Smooth muscle cell (in vitro differentiated cells): Measurements from ENCODE around the gene VPS13A. TPM values are rescaled to one million over a fixed set of nuclear protein-coding genes. Genes with fewer than 3 reads are reported as not detected.

Experiments used
- DNase-seq: peaks from one replicate; lab custom pipeline; 2025; ENCODE audit not compliant: unreplicated experiment; lab: John Stamatoyannopoulos, UW
- H2AFZ ChIP-seq: fragments of 200-600 bp; sonication (generic); 2 replicates; pipeline ENCODE4 v1.6.0; 2016; ENCODE audit warnings: antibody characterized with exemption, low read depth, mild to moderate bottlenecking
- H3F3A ChIP-seq: fragments of 200-600 bp; sonication (generic); 2 replicates; pipeline ENCODE4 v1.6.0; 2017; ENCODE audit warnings: antibody characterized with exemption, low read depth
- H3K27ac ChIP-seq: fragments of 200-600 bp; sonication (generic); 2 replicates; pipeline ENCODE4 v1.5.1; 2016; ENCODE audit warnings: low read depth, mild to moderate bottlenecking
- H3K27me3 ChIP-seq: fragments of 200-600 bp; sonication (generic); 2 replicates; pipeline ENCODE4 v1.6.1; 2016; ENCODE audit warnings: low read depth, mild to moderate bottlenecking
- H3K36me3 ChIP-seq: fragments of 200-600 bp; sonication (generic); 2 replicates; pipeline ENCODE4 v1.5.1; 2016; ENCODE audit warnings: low read depth
- H3K4me1 ChIP-seq: fragments of 200-600 bp; sonication (generic); 2 replicates; pipeline ENCODE4 v1.5.1; 2016; ENCODE audit warnings: low read depth
- H3K4me2 ChIP-seq: fragments of 200-600 bp; sonication (generic); 2 replicates; pipeline ENCODE4 v1.6.0; 2016; ENCODE audit warnings: mild to moderate bottlenecking
- H3K4me3 ChIP-seq: fragments of 200-600 bp; sonication (generic); 2 replicates; pipeline ENCODE4 v1.5.1; 2016; ENCODE audit warnings: mild to moderate bottlenecking
- H3K79me2 ChIP-seq: fragments of 200-600 bp; sonication (generic); 2 replicates; pipeline ENCODE4 v1.6.0; 2016; ENCODE audit warnings: low read depth, mild to moderate bottlenecking
- H3K9ac ChIP-seq: fragments of 200-600 bp; sonication (generic); 2 replicates; pipeline ENCODE4 v1.6.0; 2016; ENCODE audit warnings: low read depth
- H3K9me3 ChIP-seq: fragments of 200-600 bp; sonication (generic); replicated peaks from 2 replicates; pipeline ENCODE4 v1.5.1; 2016; ENCODE audit warnings: low read depth
- H4K20me1 ChIP-seq: fragments of 200-600 bp; sonication (generic); 2 replicates; pipeline ENCODE4 v1.6.0; 2016; ENCODE audit warnings: low read depth
- WGBS: methylation state at CpG from one replicate; pipeline ENCODE4 v1.1.7; 2016; ENCODE audit warnings: low lambda C conversion rate; 5-methylcytosine and 5-hydroxymethylcytosine counted together
- polyA plus RNA-seq: library from polyadenylated mRNA; unstranded; fragments of >200 nt; fragmentation: Nextera tagmentation; extraction: Ambion mirVana; gene quantifications from 2 replicates; pipeline ENCODE4 v1.2.1, GENCODE V29; 2016
- total RNA-seq: library from RNA; depleted of rRNA; stranded (reverse); fragments of >200 nt; gene quantifications from 2 replicates; pipeline ENCODE4 v1.2.3, GENCODE V29; 2014
- TF ChIP-seq, protein P1 (sequence below): fragments of 200-600 bp; sonication (generic); IDR thresholded peaks from 2 replicates; pipeline ENCODE4 v1.5.1; 2017; ENCODE audit warnings: borderline replicate concordance, mild to moderate bottlenecking, antibody characterized with exemption; ENCODE audit not compliant: insufficient read depth, poor library complexity, severe bottlenecking

VPS13A gene
- total and polyA plus RNA-seq, 2 experiments from 2014 or later, result 1.6 to 17.0 TPM

DNA sequence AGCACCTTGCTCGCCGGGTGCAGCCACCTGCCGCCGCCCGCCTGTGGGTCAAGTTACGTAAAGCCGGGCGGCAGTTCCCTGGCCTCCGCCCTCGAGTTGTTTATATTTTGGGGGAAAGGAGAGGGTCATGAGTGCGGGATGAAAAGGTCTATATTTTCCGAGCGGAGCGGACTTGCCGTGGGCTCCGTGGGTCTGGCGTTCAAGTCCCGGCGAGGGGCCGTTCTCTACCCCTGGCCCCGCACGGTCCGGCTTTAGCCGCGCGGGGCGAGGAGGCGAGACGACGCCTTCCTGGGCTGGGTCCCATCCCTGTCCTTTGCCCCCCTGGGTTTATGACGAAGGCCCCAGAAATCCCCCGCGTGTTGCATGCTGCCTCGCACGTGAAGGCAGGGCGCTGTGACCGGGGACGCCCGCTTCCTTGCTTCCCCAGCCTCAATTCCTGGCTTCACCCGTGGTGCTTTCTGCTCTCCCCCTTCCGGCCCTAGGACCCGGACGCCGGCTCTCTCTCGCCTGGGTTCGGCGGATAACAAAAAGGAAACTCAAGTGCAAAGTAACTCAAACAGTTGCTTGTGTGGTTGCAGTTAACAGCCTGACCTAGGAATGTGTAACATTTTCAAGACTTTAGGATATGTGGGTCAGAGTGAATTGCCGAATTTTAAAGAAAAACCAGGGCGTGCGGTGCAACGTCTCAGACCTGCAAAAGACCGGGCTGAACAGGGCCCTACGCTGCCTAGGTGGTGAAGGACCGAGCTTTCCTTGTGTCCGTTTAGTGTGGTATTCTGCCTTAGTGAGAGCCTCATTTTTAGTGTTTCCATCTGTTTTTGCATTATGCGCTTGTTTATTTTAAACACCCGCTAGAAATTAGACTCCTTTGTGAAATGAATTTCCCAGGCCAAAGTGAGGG, 810 bp downstream of the VPS13A start:
- H2AFZ ChIP-seq, result peak overlapping the region; percentile 97
- 2% methylated on average over 57 of the region's 57 CpGs for WGBS
- no peaks in the 10 kb centered on the region for H3K27me3 ChIP-seq
- peaks cover 9% of the 10 kb centered on the region for H3F3A ChIP-seq
- peak overlapping the region; percentile 99 for H3K4me2 ChIP-seq
- H3K9ac ChIP-seq, result peak overlapping the region; percentile 52
- TF ChIP-seq, protein P1, sequence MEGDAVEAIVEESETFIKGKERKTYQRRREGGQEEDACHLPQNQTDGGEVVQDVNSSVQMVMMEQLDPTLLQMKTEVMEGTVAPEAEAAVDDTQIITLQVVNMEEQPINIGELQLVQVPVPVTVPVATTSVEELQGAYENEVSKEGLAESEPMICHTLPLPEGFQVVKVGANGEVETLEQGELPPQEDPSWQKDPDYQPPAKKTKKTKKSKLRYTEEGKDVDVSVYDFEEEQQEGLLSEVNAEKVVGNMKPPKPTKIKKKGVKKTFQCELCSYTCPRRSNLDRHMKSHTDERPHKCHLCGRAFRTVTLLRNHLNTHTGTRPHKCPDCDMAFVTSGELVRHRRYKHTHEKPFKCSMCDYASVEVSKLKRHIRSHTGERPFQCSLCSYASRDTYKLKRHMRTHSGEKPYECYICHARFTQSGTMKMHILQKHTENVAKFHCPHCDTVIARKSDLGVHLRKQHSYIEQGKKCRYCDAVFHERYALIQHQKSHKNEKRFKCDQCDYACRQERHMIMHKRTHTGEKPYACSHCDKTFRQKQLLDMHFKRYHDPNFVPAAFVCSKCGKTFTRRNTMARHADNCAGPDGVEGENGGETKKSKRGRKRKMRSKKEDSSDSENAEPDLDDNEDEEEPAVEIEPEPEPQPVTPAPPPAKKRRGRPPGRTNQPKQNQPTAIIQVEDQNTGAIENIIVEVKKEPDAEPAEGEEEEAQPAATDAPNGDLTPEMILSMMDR, result no peak
- DNase-seq, result no peak
- H3K9me3 ChIP-seq, result no peaks in the 10 kb centered on the region
- H3K27ac ChIP-seq, result peak overlapping the region; percentile 40
- no peaks in the 10 kb centered on the region for H4K20me1 ChIP-seq
- H3K4me3 ChIP-seq, result peak overlapping the region; percentile 94
- peaks cover 9% of the 10 kb centered on the region for H3K4me1 ChIP-seq
- no peaks in the 10 kb centered on the region for H3K36me3 ChIP-seq
- H3K79me2 ChIP-seq, result peaks cover 22% of the 10 kb centered on the region

DNA sequence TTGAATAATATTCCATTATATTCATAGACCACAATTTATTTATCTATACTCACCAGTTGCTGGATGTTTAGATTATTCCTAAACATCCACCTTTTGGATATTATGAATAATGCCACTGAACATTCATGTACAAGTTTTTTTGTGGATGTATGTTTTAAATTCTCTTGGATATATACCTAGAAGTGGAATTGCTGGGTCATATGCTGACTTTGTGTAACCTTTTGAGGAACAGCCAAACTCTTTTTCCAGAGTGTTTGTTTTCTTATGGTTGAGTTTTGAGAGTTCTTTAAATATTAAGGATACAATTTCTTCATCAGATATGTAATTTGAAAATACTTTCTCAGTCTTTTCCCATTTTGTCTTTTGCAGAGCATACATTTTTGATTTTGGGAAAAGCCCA, 2.7 kb downstream of the VPS13A start:
- no peak for DNase-seq
- Histone ChIP-seq H2AFZ (no peak overlapping the region), H3K36me3 (no peaks in the 10 kb centered on the region), H3K27me3 (no peaks in the 10 kb centered on the region), H3K4me3 (no peak overlapping the region), H3K27ac (no peak overlapping the region), H3K9me3 (no peaks in the 10 kb centered on the region), H4K20me1 (no peaks in the 10 kb centered on the region), H3F3A (peaks cover 9% of the 10 kb centered on the region), H3K79me2 (peaks cover 35% of the 10 kb centered on the region), H3K9ac (no peak overlapping the region), H3K4me1 (peaks cover 9% of the 10 kb centered on the region), H3K4me2 (no peak overlapping the region)
- TF ChIP-seq, protein P1, result no peak

DNA sequence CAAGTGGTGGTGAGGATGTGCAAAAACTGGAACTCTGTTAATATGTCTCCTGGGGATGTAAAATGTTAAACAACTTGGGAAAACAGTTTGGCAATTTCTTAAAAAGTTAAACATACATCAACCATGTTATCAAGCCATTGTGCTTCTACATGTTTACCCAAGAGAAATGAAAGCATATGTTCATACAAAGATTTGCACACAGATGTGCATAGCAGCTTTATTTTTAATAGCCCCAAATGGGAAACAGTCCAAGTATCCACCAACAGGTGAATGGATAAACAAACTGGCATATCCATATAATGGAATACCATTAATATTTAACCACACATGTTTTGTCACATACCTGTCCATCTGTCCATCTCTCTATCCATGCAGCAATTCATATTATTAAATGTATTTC, 6.2 kb downstream of the VPS13A start:
- H3K4me2 ChIP-seq, result no peak overlapping the region
- peaks cover 35% of the 10 kb centered on the region for H3K79me2 ChIP-seq
- TF ChIP-seq, protein P1, result no peak
- H3K4me3 ChIP-seq, result no peak overlapping the region
- H3K4me1 ChIP-seq, result peaks cover 7% of the 10 kb centered on the region
- no peak overlapping the region for H2AFZ ChIP-seq
- DNase-seq, result no peak
- no peaks in the 10 kb centered on the region for H3F3A ChIP-seq
- no peaks in the 10 kb centered on the region for H3K36me3 ChIP-seq
- no peaks in the 10 kb centered on the region for H3K27me3 ChIP-seq
- no peak overlapping the region for H3K9ac ChIP-seq
- H4K20me1 ChIP-seq, result no peaks in the 10 kb centered on the region
- no peak overlapping the region for H3K27ac ChIP-seq
- H3K9me3 ChIP-seq, result no peaks in the 10 kb centered on the region

DNA sequence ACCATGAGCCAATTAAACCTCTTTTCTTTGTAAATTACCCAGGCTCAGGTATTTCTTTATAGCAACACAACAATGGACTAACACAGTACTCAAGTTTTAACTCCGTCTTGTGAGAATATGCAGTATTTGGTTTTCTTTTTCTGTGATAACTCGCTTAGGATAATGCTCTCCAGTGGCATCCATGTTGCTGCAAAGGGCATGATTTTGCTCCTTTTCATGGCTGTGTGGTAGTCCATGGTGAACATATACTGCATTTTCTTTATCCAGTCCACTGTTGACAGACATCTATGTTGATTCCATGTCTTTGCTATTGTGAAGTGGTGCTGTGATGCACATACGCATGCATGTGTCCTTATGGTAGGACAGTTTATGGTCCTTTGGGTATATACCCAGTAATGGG, 10.9 kb downstream of the VPS13A start:
- H3K9me3 ChIP-seq, result no peaks in the 10 kb centered on the region
- H4K20me1 ChIP-seq, result no peaks in the 10 kb centered on the region
- H3F3A ChIP-seq, result no peaks in the 10 kb centered on the region
- no peaks in the 10 kb centered on the region for H3K4me1 ChIP-seq
- peaks cover 21% of the 10 kb centered on the region for H3K79me2 ChIP-seq
- DNase-seq, result no peak
- H3K4me3 ChIP-seq, result no peak overlapping the region
- no peak overlapping the region for H3K27ac ChIP-seq
- 97% methylated on average over 3 of the region's 3 CpGs for WGBS
- TF ChIP-seq, protein P1, result no peak
- no peak overlapping the region for H3K4me2 ChIP-seq
- no peak overlapping the region for H2AFZ ChIP-seq
- H3K27me3 ChIP-seq, result no peaks in the 10 kb centered on the region
- no peak overlapping the region for H3K9ac ChIP-seq
- H3K36me3 ChIP-seq, result no peaks in the 10 kb centered on the region
